H54 (cell line): ENCODE measurements around the gene SMYD3.
"Not testable (repeated sequence)": the region's sequence is repeated elsewhere in the genome, so short reads cannot be mapped to it uniquely, and the experiment has no call there.

Experiments used
- DNase-seq: peaks from one replicate; pipeline ENCODE4 v3.0.0; 2011; ENCODE audit warnings: low spot score, mixed read lengths; ENCODE audit not compliant: insufficient read length
- FAIRE-seq: peaks from 3 replicates; lab custom pipeline; 2011; peaks lifted over from hg19 to GRCh38; lab: Jason Lieb, UNC
- POLR2A ChIP-seq: IDR thresholded peaks from 2 replicates; pipeline ENCODE4 v1.6.1; 2011; ENCODE audit warnings: low read depth, mild to moderate bottlenecking, low read length

SMYD3 gene

DNA sequence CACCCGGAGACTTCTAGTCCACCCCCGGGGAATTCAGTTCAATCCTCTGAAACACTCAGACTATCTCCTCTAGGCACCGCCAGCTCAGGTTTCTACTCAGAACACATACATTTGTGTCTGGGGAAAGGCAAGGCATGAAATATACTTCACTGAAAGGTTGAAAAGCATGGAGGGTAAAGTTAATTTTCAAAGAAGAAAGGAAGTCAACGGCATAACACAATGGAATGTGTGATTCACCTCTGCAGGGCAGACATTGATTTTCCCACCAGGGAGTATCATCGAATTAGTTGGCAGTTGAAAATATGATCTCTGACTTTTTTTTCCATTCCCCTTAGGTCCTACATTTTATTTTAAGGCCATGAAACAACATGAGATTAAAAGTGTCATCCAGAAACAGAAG is 669.4 kb downstream of the SMYD3 start:
- DNase-seq (peak; percentile 38), FAIRE-seq (no peak)
- no peak for TF ChIP-seq POLR2A

DNA sequence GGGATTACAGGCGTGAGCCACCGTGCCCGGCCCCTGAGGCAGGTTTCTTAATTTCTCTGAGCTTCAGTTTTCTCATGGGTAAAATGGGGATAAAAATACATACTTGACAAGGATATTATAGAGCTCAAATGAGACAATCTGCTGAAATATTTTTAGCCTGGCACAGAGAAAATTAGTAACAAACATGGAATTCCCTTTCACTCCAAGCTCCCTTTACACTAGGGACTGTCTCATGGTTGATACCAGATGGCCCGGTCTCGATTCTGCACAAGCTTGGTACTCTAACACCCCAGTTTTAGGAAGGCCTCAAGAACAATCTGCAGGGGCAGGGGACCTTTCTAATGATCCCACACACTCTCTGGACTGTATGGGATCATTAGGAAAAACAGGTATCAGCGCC is 671.7 kb downstream of the SMYD3 start:
- DNase-seq (no peak), FAIRE-seq (no peak)

DNA sequence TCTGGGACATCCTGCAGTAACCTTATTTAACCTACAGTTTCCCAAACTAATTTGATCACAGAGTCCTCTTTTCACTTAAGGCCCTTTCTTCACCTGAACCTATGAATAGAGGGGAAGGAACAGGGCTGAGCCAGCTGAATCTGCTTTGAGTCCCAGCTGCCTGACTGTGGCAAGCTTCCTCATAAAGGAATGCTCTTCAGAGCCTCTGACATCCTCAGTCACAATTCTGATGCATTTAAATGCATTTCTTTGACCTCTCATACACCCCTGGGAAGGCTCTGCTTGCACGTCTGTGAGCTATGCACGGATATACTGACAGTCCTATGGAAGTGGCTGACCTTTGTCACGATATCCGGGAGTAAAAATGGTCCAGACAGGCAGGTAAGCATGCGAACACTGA is 673.1 kb downstream of the SMYD3 start:
- no peak for FAIRE-seq
- no peak for DNase-seq
- no peak for TF ChIP-seq POLR2A

More for the DNA sequence above, 671.7 kb downstream of the SMYD3 start:
- TF ChIP-seq POLR2A: no peak

DNA sequence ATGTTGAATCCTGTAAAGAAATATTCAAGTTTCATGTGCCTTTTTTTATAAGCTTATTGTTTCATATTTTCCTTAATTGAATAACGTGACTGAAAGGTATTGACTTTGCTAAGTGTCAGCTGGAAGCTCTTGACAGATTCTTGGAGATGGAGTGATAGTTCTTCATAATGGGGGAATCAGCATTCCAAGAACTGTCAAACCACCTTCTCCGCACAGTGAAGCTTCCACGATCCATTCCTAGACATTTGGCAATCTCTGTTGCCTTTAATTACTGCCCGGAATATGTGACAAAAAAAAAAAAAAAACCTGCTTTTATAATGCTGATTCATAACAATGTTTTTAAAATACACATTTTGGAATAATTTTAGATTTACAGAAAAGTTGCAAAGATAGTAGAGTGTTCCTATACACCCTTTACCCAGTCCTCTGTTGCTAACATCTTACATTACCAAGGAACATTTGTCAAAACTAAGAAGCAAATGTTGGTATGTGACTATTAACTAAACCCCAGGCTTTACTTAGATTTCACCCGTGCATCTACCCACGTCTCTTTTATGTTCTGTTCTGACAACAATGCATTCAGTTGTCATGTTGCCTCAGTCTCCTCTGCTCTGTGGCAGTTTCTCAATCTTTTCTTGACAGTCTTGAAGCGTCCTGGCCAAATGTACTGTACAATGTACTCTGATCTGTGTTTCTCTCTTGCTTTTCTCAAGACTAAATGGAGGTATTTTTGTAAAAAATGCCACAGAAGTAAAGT is 674.1 kb downstream of the SMYD3 start:
- TF ChIP-seq POLR2A: no peak
- FAIRE-seq: no peak
- no peak for DNase-seq

DNA sequence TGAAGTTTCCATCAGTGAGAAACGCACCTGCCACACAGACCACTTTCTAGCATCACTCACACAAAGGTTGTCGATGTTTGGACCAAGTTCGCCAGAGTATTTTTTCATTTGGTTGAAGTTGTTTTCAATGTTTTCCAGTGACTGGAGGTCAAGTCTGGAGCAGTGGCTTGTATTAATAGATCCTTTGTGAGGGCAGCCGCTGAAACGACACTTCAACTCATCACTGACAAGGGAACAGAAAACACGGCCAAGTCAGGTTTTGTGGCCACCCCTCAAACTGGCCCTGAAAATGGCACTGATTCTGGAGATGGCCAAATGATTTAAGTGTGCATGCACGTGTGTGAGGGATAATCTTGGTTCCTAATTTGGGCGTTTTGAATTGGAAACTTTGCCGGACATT is 675.6 kb downstream of the SMYD3 start:
- TF ChIP-seq POLR2A: no peak
- DNase-seq (no peak), FAIRE-seq (no peak)

DNA sequence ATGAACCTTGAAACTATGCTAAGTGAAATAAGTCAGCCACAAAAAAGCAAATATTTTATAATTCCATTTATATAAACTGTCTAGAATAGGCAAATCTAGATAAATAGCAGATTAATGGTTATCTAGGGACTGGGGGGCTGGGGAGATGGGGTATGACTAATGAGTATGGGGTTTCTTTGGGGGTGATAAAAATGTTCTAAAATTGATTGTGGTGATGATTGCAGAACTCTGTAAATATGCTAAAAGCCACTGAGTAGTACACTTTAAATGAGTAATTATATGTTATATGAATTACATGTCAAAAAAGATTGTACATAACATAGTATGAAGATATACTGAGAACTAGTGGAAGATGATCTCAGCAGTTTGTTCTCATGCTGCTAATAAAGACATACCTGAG is 677.3 kb downstream of the SMYD3 start:
- no peak for FAIRE-seq
- DNase-seq: no peak
- no peak for TF ChIP-seq POLR2A

DNA sequence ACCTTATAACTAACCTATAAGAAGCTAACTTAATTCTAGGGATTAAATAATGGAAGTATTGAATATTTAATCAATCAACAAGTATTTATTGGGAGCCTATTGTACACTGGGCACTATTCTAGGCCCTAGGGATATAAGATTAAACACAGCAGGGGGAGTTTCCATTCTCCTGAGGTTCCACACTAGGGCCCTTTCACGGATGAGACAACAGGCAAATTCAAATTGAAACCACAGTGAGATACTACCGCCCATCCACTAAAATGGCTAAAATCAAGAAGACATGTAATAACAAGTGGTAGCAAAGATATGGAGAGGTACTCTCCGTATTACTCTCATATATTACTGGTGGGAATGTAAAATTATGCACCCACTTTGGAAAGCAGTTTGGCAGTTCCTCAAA is 677.9 kb downstream of the SMYD3 start:
- no peak for DNase-seq
- TF ChIP-seq POLR2A: no peak
- FAIRE-seq: no peak

DNA sequence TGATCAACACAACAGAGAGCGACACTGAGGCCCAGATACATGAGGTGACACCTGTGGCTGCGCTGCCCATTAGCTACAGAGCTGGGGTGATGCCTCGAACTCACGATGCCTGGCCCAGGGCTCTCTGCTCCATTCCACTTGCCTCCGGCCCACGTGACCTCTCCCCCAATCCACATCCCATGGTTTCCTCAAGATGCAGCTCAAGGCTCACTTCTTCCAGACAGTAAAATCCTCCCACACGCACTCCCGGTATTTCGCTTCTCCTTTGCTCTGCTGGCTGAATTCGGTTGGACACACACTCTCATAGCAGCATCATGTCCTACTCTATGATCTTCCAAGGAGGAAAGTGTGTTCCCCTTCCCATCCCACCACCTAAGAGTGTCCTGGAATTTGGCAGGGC is 679.8 kb downstream of the SMYD3 start:
- no peak for FAIRE-seq
- no peak for TF ChIP-seq POLR2A
- no peak for DNase-seq

DNA sequence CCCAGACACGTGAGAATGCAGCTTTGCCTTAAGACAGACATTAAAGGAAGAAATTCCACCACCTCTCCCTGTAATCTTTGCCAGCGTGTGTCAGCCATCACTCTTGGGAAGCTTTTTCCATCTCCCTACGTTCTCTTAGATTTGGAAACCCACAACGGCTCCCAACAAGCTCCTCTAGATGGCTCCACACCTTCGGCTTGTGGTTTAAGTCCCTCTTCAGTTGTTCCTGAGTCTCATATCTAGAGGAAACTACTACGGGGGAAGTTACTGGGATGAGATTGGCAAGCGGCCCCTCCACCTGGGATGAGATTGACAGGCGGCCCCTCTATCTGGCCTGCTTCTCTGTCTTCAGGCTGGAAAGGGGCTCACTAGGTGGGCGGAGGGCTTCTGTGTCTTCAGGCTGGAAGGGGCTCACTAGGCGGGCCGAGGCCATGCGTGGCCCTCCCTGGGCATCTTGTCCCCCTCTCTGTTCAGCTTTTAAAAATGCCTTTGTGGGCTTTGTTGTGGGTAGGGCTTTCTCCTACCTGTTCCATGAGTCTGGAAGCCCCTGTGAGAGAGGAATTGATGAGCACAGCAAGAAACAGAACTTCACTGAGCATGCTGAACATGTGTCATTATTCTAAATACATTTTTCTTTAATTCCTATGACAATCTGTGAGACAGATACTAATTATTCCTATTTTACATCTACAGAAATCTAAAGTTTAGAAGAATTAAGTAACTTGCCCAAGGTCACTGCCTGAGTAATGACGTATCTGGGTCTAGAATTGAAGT is 681.8 kb downstream of the SMYD3 start:
- DNase-seq (no peak), FAIRE-seq (no peak)
- TF ChIP-seq POLR2A: no peak

DNA sequence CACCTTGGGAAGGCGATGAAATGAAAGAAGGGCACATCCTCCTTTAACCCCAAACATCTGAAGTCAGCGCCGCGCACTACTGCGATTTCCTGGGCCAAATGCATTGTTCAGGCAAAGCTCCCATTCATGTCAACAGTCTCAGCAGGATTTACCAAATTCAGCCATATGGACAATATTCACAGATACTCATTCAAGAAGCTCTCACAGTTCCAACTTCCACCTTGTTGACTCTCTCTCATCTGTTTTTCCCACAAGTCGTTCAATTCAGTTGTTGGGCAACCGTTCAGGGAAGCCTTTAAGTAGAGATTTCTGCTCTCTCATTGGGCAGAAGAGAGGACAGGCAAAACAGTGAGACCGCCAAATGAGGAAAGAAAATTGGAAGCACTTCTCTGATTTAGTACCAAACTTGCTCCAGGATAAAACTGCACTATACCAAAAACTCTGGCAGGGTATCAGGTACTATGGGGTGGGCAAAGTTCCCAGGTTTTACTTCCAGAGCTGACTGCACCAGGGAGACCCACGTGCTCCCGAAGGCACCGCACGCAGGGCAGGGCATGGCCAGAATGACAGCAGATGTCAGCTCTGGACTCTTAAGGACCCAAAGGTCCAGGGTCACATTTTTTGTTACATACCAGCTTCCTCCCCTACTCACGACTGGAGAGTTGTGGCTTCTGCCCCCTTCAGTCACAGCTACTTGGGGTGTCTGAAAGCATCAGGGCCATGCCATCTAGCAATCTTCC is 683.5 kb downstream of the SMYD3 start:
- TF ChIP-seq POLR2A: no peak
- no peak for FAIRE-seq
- DNase-seq: no peak

DNA sequence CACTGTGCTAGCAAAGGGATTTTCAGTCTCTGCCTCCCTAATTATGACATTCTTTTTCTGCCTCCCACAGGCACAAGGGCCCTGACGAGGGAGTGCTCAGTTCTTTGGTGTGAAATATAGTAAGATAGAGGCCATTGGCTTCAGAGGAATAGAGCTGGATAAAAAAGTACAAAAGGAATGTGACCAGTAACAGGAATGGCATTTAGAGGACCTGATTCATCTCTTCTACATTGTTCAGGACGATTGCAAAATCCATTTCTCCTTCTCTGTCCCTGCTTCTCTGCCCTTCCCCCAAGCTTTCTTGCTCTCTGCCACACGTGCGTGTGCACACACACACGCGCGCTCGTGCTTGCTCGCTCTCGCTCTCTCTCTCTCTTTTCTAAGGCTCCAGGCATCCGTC is 684.1 kb downstream of the SMYD3 start:
- TF ChIP-seq POLR2A: no peak
- no peak for FAIRE-seq
- peak; percentile 47 for DNase-seq

DNA sequence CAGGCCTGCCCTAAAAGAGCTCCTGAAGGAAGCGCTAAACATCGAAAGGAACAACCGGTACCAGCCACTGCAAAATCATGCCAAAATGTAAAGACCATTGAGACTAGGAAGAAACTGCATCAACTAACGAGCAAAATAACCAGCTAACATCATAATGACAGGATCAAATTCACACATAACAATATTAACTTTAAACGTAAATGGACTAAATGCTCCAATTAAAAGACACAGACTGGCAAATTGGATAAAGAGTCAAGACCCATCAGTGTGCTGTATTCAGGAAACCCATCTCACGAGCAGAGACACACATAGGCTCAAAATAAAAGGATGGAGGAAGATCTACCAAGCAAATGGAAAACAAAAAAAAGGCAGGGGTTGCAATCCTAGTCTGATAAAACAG is 688.7 kb downstream of the SMYD3 start:
- FAIRE-seq, DNase-seq: not testable (repeated sequence)

DNA sequence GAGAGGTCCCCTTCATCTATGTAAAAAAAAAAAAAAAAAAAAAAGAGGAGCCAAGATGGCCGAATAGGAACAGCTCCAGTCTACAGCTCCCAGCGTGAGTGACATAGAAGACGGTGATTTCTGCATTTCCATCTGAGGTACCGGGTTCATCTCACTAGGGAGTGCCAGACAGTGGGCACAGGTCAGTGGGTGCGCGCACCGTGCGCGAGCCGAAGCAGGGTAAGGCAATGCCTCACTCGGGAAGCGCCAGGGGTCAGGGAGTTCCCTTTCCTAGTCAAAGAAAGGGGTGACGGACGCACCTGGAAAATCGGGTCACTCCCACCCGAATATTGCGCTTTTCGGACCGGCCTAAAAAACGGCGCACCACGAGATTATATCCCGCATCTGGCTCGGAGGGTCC is 690.6 kb downstream of the SMYD3 start:
- DNase-seq, FAIRE-seq: not testable (repeated sequence)

DNA sequence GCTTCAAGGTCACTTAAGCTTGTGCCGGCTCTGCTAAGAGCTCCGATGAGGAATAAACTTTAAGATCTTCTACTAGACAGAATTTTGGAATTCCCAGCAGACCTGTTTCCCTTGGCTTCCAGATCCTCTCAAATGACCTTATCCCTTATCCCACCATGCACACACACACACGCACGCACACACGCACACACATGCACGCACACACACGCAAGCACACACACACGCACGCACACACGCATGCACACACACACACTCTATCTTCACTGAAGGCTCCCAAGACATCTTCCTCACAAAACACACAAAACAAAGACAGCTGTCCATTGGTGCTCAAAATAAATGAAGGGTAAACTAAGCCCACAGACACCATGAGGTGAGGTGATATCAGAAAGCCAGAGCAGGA is 692.4 kb downstream of the SMYD3 start:
- no peak for DNase-seq
- FAIRE-seq: no peak
- TF ChIP-seq POLR2A: no peak

DNA sequence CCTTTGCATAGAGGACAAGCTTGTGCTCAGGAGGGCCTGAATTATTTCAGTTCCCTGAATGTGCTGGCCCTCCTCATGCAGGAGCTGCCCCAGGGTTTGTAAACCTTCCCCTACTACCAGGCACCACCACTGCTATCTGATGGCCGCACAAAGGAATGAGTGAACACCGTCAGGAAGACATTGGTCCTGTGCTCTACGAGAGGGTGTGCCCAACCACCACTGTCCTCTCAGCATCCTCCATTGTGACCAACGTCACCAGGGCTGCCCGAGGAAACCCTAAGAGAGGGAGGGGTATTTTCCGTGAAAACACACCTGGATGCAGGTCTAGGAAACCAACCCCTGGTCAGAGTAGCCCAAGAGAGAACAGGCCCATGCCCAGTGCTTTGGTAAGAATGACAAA is 694.8 kb downstream of the SMYD3 start:
- FAIRE-seq: no peak

More for the DNA sequence above, 694.8 kb downstream of the SMYD3 start:
- TF ChIP-seq POLR2A: no peak
- DNase-seq: no peak
